GM06990 (cell line): Measurements from ENCODE around the gene ANK3.

Source experiments
- DNase-seq: peaks from one replicate; pipeline ENCODE4 v3.0.0-alpha.2; 2011; ENCODE audit not compliant: insufficient read length; ENCODE audit errors: extremely low read depth
- H3K27me3 ChIP-seq: replicated peaks from 2 replicates; pipeline ENCODE4 v1.6.0; 2011; ENCODE audit warnings: low read length; ENCODE audit not compliant: control insufficient read depth, insufficient read depth
- H3K36me3 ChIP-seq: 2 replicates; pipeline ENCODE4 v1.5.1; 2011; ENCODE audit warnings: low read length; ENCODE audit not compliant: control insufficient read depth, insufficient read depth
- H3K4me3 ChIP-seq: replicated peaks from 2 replicates; pipeline ENCODE4 v1.5.1; 2011; ENCODE audit warnings: low read depth, mild to moderate bottlenecking, control low read depth, low read length
- CTCF ChIP-seq: IDR thresholded peaks from 2 replicates; pipeline ENCODE4 v1.5.1; 2011; ENCODE audit warnings: low read length, control low read depth, mild to moderate bottlenecking, inconsistent platforms; ENCODE audit not compliant: insufficient read depth, poor library complexity, severe bottlenecking

The ANK3 gene

GRCh38 chr10:60192946-60193345, 196.7 kb downstream of the ANK3 start:
- no peak for DNase-seq
- no peaks in the 10 kb centered on the region for H3K27me3 ChIP-seq
- TF ChIP-seq CTCF, result no peak
- no peaks in the 10 kb centered on the region for H3K36me3 ChIP-seq
- no peak overlapping the region for H3K4me3 ChIP-seq

- no peak for TF ChIP-seq CTCF
- Histone ChIP-seq H3K27me3 (no peaks in the 10 kb centered on the region; the same call in 1 of the 2 replicates), H3K4me3 (no peak overlapping the region), H3K36me3 (no peaks in the 10 kb centered on the region)
- no peak for DNase-seq
Observed at GRCh38 chr10:60189861-60190475, 199.7 kb downstream of the ANK3 start.

GRCh38 chr10:60188548-60188947, 201.1 kb downstream of the ANK3 start:
- Histone ChIP-seq H3K36me3 (no peaks in the 10 kb centered on the region), H3K27me3 (no peaks in the 10 kb centered on the region; the same call in 1 of the 2 replicates)

GRCh38 chr10:60187691-60188090, 202.0 kb downstream of the ANK3 start:
- H3K4me3 ChIP-seq, result no peak overlapping the region
- DNase-seq, result no peak
- TF ChIP-seq CTCF, result no peak

More at GRCh38 chr10:60188548-60188947, 201.1 kb downstream of the ANK3 start:
- no peak for DNase-seq
- no peak overlapping the region for H3K4me3 ChIP-seq
- TF ChIP-seq CTCF, result no peak

GRCh38 chr10:60186315-60187071, 203.2 kb downstream of the ANK3 start:
- H3K4me3 ChIP-seq, result no peak overlapping the region
- TF ChIP-seq CTCF, result no peak

More at GRCh38 chr10:60187691-60188090, 202.0 kb downstream of the ANK3 start:
- H3K27me3 ChIP-seq, result no peaks in the 10 kb centered on the region; the same call in 1 of the 2 replicates
- no peaks in the 10 kb centered on the region for H3K36me3 ChIP-seq

More at GRCh38 chr10:60186315-60187071, 203.2 kb downstream of the ANK3 start:
- no peak for DNase-seq
- Histone ChIP-seq H3K27me3 (no peaks in the 10 kb centered on the region; the same call in 1 of the 2 replicates), H3K36me3 (no peaks in the 10 kb centered on the region)
